ENCODE measurements around the gene TRIML2. TPM values are rescaled to one million over a fixed set of nuclear protein-coding genes. Genes with fewer than 3 reads are reported as not detected.

TRIML2 gene
- polyA plus RNA-seq, 1 of the 3 experiments (the other 2 are of a cell fraction) = not detected

DNA sequence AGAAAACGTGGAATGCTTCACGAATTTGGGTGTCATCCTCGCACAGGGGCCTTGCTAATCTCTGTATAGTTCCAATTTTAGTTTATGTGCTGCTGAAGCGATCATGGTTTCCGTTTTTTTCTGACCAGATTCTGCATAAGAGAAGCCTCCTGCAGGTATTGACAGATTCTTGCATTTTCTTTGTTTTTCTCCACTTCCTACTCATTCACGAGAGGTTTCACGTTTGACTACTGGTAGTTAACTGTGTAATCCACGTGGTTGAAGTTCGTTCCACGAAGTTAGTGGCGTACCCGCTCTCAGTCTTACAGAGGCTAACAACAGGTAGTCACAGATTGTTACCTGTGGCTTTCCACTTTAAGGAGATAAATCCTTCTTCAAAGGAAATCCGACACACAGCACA, 12.1 kb upstream of the TRIML2 start:
- no peak for TF ChIP-seq GATA2 (CRISPR knock-in tag; IDR thresholded peaks at IDR 0.05)
- TF ChIP-seq SIN3A (IDR thresholded peaks at IDR 0.05; ENCODE audit: borderline replicate concordance, low read depth, low read length) = no peak
- CTCF ChIA-PET = no interaction called here

DNA sequence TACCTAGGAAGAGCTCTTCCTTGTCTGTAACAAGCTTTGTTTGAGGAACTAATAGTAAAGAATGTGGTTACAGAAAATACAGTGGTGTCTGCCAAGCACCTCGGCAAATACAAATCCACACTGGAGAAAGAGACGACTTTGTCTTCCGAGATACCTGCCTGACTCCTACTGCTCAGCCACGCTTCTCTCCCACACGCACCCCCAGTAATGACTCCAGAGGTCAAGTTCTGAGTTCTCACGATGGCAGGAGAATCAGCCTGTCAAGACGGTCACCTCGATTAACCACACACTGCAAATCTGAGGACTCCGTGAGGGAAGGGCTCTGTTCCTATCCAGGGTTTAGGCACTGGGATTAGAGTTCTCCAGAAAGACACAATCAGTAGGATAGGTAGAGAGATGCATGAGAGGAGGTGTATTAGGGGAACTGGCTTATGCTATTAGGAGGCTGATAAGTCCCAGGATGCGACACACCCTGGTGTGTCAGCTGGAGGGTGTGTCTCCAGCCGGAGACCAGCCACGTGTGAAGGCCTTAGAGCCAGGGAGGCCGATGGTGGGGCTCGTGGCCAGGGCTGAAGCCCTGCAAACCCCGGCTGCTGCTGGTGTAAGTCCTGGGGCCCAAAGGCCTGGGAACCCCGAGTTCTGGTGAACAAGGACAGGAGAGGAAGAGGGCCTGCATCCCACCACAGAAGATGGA, 8.4 kb upstream of the TRIML2 start:
- no peak for DNase-seq
- H3K27me3 ChIP-seq (ENCODE audit: insufficient read depth) = no peaks in the 10 kb centered on the region
- H3K4me2 ChIP-seq = no peak overlapping the region
- H3K4me3 ChIP-seq (ENCODE audit: low read depth in 2 of 2, low read length in 1 of 2) = no peak overlapping the region
- CTCF ChIA-PET = no interaction called here
- H3K9ac ChIP-seq = no peak overlapping the region
- POLR2A ChIA-PET = no interaction called here
- no peaks in the 10 kb centered on the region for H4K20me1 ChIP-seq (ENCODE audit: insufficient read depth)
- no peaks in the 10 kb centered on the region for H3K4me1 ChIP-seq (ENCODE audit: control insufficient read depth in 1 of 2, insufficient read depth in 2 of 2, low read depth in 1 of 2, low read length in 1 of 2)
- no peak overlapping the region for H3K27ac ChIP-seq (ENCODE audit: low read depth in 2 of 2, low read length in 1 of 2)
- WGBS (ENCODE audit: low lambda C conversion rate) = 46% methylated on average over 12 of the region's 16 CpGs
- H3K36me3 ChIP-seq (replicated peaks in 1 of 2; ENCODE audit: control insufficient read depth in 1 of 2, insufficient read depth in 2 of 2, low read length in 1 of 2) = no peaks in the 10 kb centered on the region
- H2AFZ ChIP-seq (ENCODE audit: low read depth) = no peak overlapping the region
- H3K79me2 ChIP-seq (ENCODE audit: insufficient read depth) = no peaks in the 10 kb centered on the region
- H3K9me3 ChIP-seq = no peaks in the 10 kb centered on the region
- H3K9me2 ChIP-seq = no peaks in the 10 kb centered on the region
- H3F3A ChIP-seq (replicated peaks; ENCODE audit: insufficient read depth) = no peaks in the 10 kb centered on the region
- TF ChIP-seq RAD21 (IDR thresholded peaks at IDR 0.05; ENCODE audit: low read length) (no peak), NRF1 (IDR thresholded peaks at IDR 0.05; ENCODE audit: low read depth, low read length) (no peak), RFX5 (IDR thresholded peaks at IDR 0.05; ENCODE audit: low read length) (no peak), USF1 (IDR thresholded peaks at IDR 0.05; ENCODE audit: borderline replicate concordance, low read depth) (no peak), EZH2phosphoT487 (IDR thresholded peaks at IDR 0.05; ENCODE audit: borderline replicate concordance, low read depth) (no peak), FOXJ3 (CRISPR knock-in tag; IDR thresholded peaks at IDR 0.05) (no peak), RXRA (IDR thresholded peaks at IDR 0.05; ENCODE audit: borderline replicate concordance, low read depth) (no peak), RCOR1 (IDR thresholded peaks at IDR 0.05; ENCODE audit: low read length) (no peak), ELF1 (IDR thresholded peaks at IDR 0.05) (no peak), FOSL2 (IDR thresholded peaks at IDR 0.05; ENCODE audit: borderline replicate concordance, low read depth) (no peak), NFIC (IDR thresholded peaks at IDR 0.05; ENCODE audit: borderline replicate concordance) (no peak), SIN3A (IDR thresholded peaks at IDR 0.05; ENCODE audit: borderline replicate concordance, low read depth, low read length) (no peak), GATA2 (CRISPR knock-in tag; IDR thresholded peaks at IDR 0.05) (no peak)
- TF ChIP-seq, protein P1, sequence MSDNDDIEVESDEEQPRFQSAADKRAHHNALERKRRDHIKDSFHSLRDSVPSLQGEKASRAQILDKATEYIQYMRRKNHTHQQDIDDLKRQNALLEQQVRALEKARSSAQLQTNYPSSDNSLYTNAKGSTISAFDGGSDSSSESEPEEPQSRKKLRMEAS (IDR thresholded peaks at IDR 0.05; ENCODE audit: low read depth) = no peak
- TF ChIP-seq, protein P2, sequence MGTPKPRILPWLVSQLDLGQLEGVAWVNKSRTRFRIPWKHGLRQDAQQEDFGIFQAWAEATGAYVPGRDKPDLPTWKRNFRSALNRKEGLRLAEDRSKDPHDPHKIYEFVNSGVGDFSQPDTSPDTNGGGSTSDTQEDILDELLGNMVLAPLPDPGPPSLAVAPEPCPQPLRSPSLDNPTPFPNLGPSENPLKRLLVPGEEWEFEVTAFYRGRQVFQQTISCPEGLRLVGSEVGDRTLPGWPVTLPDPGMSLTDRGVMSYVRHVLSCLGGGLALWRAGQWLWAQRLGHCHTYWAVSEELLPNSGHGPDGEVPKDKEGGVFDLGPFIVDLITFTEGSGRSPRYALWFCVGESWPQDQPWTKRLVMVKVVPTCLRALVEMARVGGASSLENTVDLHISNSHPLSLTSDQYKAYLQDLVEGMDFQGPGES (IDR thresholded peaks at IDR 0.05; ENCODE audit: low read depth, low read length) = no peak
- TF ChIP-seq, protein P3, sequence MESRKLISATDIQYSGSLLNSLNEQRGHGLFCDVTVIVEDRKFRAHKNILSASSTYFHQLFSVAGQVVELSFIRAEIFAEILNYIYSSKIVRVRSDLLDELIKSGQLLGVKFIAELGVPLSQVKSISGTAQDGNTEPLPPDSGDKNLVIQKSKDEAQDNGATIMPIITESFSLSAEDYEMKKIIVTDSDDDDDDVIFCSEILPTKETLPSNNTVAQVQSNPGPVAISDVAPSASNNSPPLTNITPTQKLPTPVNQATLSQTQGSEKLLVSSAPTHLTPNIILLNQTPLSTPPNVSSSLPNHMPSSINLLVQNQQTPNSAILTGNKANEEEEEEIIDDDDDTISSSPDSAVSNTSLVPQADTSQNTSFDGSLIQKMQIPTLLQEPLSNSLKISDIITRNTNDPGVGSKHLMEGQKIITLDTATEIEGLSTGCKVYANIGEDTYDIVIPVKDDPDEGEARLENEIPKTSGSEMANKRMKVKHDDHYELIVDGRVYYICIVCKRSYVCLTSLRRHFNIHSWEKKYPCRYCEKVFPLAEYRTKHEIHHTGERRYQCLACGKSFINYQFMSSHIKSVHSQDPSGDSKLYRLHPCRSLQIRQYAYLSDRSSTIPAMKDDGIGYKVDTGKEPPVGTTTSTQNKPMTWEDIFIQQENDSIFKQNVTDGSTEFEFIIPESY (IDR thresholded peaks at IDR 0.05; ENCODE audit: borderline replicate concordance, low read depth) = no peak
- TF ChIP-seq, protein P4, sequence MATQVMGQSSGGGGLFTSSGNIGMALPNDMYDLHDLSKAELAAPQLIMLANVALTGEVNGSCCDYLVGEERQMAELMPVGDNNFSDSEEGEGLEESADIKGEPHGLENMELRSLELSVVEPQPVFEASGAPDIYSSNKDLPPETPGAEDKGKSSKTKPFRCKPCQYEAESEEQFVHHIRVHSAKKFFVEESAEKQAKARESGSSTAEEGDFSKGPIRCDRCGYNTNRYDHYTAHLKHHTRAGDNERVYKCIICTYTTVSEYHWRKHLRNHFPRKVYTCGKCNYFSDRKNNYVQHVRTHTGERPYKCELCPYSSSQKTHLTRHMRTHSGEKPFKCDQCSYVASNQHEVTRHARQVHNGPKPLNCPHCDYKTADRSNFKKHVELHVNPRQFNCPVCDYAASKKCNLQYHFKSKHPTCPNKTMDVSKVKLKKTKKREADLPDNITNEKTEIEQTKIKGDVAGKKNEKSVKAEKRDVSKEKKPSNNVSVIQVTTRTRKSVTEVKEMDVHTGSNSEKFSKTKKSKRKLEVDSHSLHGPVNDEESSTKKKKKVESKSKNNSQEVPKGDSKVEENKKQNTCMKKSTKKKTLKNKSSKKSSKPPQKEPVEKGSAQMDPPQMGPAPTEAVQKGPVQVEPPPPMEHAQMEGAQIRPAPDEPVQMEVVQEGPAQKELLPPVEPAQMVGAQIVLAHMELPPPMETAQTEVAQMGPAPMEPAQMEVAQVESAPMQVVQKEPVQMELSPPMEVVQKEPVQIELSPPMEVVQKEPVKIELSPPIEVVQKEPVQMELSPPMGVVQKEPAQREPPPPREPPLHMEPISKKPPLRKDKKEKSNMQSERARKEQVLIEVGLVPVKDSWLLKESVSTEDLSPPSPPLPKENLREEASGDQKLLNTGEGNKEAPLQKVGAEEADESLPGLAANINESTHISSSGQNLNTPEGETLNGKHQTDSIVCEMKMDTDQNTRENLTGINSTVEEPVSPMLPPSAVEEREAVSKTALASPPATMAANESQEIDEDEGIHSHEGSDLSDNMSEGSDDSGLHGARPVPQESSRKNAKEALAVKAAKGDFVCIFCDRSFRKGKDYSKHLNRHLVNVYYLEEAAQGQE (IDR thresholded peaks at IDR 0.05; ENCODE audit: low read depth, low read length) = no peak
- TF ChIP-seq, protein P5, sequence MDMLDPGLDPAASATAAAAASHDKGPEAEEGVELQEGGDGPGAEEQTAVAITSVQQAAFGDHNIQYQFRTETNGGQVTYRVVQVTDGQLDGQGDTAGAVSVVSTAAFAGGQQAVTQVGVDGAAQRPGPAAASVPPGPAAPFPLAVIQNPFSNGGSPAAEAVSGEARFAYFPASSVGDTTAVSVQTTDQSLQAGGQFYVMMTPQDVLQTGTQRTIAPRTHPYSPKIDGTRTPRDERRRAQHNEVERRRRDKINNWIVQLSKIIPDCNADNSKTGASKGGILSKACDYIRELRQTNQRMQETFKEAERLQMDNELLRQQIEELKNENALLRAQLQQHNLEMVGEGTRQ (IDR thresholded peaks at IDR 0.05; ENCODE audit: borderline replicate concordance, low read depth, low read length) = no peak

More for the DNA sequence above, 12.1 kb upstream of the TRIML2 start:
- no peaks in the 10 kb centered on the region for H3F3A ChIP-seq (replicated peaks; ENCODE audit: insufficient read depth)
- H3K9me2 ChIP-seq = no peaks in the 10 kb centered on the region
- POLR2A ChIA-PET = no interaction called here
- H3K4me1 ChIP-seq (ENCODE audit: control insufficient read depth in 1 of 2, insufficient read depth in 2 of 2, low read depth in 1 of 2, low read length in 1 of 2) = no peaks in the 10 kb centered on the region
- H3K4me2 ChIP-seq = no peak overlapping the region
- no peaks in the 10 kb centered on the region for H3K36me3 ChIP-seq (replicated peaks in 1 of 2; ENCODE audit: control insufficient read depth in 1 of 2, insufficient read depth in 2 of 2, low read length in 1 of 2)
- no peaks in the 10 kb centered on the region for H3K27me3 ChIP-seq (ENCODE audit: insufficient read depth)
- H2AFZ ChIP-seq (ENCODE audit: low read depth) = no peak overlapping the region
- no peaks in the 10 kb centered on the region for H3K9me3 ChIP-seq
- H3K27ac ChIP-seq (ENCODE audit: low read depth in 2 of 2, low read length in 1 of 2) = no peak overlapping the region
- DNase-seq = no peak
- H3K4me3 ChIP-seq (ENCODE audit: low read depth in 2 of 2, low read length in 1 of 2) = no peak overlapping the region
- 49% methylated on average over 13 of the region's 13 CpGs for WGBS (ENCODE audit: low lambda C conversion rate)
- H4K20me1 ChIP-seq (ENCODE audit: insufficient read depth) = no peaks in the 10 kb centered on the region
- no peak overlapping the region for H3K9ac ChIP-seq
- no peaks in the 10 kb centered on the region for H3K79me2 ChIP-seq (ENCODE audit: insufficient read depth)
